GM12891 (cell line): ENCODE data around the gene ADGRV1.

Source experiments
- POLR2A ChIP-seq: IDR thresholded peaks from 2 replicates; pipeline ENCODE4 v1.6.1; 2011; ENCODE audit warnings: low read depth, low read length, control low read depth
- POU2F2 ChIP-seq: IDR thresholded peaks from 2 replicates; pipeline ENCODE4 v1.6.1; 2011; ENCODE audit warnings: low read depth, mild to moderate bottlenecking, control low read depth, low read length, moderate library complexity
- TAF1 ChIP-seq: IDR thresholded peaks from 2 replicates; pipeline ENCODE4 v1.6.1; 2011; ENCODE audit warnings: low read depth, low read length, control low read depth

DNA sequence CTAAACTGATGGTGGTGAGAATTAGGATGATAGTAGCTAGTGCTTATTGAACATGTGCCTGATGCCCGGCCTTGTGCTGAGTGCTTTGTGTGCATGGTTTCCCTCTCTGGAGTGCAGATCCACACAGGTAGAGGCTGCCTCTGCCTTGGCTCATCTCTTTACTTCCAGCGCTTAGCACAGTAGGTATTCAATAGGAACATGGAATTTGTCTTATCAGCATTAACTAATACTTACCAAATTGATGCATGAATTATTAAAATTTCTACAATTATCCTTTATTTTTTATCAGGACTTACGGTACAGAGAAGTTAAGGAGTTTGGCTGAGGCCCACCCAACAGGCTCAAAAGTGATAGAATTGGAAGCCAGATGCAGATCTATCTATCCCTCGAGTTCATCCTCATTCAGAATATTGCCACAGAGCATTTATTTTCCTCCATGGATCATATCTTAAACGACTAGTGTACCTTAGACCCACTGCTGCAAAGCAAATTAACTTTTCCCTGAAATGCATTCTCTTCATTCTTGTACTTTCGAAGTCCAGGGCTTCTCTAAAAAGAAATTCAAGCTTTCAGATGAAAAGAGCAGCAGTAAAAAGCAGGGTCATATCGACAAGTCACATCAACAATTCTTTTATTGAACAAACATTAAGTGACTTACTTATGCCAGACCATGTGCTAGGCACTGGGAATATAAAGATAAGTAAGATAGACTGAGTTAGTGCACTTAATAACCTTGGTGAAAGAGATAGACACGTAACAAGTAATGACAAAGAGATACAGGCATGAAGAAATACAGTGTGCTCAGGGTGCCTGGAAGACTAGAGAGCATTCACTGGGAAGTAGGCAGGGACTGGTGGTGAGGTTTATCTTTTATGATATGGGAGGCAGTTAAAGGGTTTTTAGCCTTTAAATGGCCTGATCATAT is 534.5 kb downstream of the ADGRV1 start:
- TF ChIP-seq POLR2A (no peak), POU2F2 (no peak), TAF1 (no peak)
